ENCODE data around the gene FYN.
"Not testable (repeated sequence)": the region's sequence is repeated elsewhere in the genome, so short reads cannot be mapped to it uniquely, and the experiment has no call there.

FYN gene

DNA sequence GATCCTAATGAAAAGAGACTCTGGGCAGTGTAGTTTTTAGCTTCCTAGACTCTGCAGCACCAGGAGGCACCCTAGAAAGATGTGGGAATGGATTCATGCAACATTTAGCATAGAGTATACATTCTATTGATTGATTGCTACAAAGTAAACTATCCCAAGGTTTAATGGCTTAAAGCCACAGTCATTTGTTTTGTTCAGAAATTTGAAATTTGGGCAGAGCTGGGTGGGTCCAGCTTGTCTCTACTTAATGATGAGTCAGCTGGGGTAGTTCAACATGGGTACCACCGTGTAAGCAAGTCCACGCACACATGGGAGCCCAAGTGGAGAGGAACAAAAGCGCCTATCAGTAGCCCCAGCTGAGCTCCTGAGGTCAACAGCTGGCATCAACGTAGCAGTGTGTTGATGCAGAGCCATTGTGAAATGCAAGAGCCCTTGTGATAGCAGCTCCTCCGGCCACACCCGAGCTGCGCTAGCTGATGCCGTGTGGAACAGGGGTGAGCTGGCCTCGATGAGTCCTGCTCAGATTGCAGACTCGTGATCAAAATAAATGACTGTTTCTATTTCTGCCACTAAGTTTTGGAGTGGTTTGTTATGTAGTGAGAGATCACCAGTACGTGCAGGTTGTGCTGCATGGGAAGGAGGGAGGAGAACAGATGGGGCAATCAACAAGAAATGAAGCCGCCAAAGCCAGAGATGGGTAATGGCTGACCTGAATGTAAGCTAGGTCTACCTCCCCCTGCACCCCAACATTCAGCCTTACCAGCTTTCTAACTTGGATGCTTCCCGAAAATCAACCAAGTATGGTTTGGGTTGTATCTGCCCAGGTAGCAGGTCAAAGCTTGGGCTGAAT, 221.8 kb downstream of the FYN start:
- DNase-seq = no peak

- DNase-seq = no peak
Measured at GRCh38 chr6:111650049-111650448, 223.2 kb downstream of the FYN start.

DNA sequence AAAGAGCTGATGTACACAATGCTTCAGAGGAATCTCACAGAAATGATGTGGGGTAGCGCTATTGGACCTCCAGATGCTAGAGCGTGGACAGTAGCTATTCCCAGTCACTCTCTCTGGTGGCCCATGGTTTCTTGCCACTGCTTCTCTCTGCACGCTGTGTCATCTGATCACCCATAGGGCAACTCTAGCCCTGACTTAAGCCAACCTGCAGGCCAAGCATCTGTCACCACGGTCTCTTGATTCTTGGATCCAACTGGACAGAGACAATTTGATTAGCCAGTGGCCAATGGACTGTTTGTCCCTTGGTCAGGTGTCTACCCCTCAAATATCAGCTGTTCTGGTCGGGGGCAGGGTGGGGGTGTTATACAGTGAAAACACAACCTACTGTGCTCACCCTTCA, 225.2 kb downstream of the FYN start:
- no peak for DNase-seq

GRCh38 chr6:111646942-111647341, 226.3 kb downstream of the FYN start:
- no peak for DNase-seq

GRCh38 chr6:111646034-111646433, 227.2 kb downstream of the FYN start:
- no peak for DNase-seq

DNA sequence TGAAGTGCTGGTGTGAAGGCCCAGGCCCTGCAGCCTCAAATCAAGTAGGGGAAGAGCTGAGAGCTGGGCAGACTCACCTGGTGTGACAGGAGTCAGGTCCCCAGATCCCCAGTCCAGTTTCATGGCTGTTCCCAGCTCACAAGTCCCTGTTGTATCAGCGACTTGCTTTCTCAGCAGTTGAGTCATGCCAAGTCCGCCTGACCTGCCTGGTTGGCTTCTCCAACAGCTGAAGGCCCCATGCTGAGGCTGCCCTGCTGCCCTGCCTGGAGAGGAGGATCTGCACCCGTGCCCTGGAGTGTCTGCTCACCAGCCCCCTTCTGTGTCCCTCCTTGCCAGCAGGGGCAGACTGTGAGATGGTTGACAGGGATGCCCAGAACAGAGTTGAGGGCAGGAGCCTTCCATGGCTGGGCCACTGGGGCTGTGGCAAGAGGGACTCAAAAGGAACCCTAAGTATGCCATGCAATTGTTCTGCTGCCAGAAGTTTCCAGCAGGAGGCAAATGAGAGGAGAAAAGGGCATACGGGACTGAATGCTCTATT, 228.3 kb downstream of the FYN start:
- DNase-seq = no peak

DNA sequence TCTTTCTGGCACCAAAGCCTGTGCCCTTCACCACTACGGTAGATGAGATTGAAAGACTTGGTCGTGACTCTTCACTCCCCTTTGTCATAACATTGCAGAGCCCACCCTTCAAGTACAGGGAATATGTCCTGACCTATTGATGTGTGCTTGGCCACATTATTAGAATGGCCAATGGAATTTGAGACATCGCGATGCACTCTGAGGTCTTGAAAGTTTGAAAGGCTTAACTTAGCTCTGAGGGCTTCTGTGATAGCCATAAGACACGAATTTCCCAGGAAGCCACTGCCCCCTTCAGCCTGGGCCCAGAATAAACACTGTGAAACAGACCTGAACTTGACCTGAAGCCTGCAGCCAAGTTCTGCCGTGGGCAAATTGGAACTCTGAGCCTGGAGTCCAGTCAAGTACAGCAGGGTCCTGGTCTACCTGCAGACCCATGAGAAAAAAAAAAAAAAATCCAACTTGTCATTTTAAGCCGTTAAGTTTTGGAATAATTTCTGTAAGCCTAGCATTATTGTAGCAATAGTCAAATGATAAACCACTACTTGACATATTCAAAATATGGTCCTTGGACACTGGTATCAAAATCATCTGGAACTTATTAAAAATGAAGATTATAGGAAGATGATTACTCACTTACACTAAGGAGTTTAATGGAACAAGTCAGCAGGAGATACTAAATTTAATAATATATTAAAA, 230.6 kb downstream of the FYN start:
- peak; percentile 59 for DNase-seq

DNA sequence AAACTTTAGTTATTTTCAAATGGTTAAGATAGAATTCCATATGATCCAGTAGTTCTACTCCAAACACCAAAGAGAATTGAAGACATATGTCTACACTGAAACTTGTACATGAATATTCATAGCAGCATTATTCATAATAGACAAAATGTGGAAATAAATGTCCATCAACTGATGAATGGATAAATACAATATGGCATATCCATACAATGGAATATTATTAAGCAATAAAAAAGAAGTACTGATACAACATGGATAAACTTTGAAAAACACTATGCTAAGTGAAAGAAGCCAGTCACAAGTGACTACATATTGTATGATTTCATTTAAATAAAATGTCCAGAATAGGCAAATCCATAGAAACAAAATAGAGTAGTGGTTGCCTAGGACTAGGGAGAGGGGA, 234.0 kb downstream of the FYN start:
- DNase-seq = no peak

- not testable (repeated sequence) for DNase-seq
Measured at GRCh38 chr6:111634981-111635380, 238.3 kb downstream of the FYN start.

DNA sequence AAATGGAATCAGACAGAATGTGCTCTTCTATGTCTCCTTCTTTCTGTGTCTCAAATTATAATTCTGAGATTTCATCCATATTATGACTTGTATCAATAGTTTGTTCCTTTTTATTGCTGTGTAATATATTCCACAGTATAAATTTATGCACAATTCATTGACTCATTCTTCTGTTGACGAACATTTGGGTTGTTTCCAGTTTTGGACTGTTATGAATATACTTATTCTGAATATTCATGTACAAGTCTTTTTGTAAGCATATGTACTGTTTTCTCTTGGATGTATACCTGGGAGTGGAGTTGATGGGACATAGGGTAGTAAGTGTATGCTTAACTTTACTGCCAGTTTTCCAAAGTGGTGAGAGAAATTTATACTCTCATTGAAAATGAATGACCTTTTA, 239.4 kb downstream of the FYN start:
- no peak for DNase-seq

DNA sequence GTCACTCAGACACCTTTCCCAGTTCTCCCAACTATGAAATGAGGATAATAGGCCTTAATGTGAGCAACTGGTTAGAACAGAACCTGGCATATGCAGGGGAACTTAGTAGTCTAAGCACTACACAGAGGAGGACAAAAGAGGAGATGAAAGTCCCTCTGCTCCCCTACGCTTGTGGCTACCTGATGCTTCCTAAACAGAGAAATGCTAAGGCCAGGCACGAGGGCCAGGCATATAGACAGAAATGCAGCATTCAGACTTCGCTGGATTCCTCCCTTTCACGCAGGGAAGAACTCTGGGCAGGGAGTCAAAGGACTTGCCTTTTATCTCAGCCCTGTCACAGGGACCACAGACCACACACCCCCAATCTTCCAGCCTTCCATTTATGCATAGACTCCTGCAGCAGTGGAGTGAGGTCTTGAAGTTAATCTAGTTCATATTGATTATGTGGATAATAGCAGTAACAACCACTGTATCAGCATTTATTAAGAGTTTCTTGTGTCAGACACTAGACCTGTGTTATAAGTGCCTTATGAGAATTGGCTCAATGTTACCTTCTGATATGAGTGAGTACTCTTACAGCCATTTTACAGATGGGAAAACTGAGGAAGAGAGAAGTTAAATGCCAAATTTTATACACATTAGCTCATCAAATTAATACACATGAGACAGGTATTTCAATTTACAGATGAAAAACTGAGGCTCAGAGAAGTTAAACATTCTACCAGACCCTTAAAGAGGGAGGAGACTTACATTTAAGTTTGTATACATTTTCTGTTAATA, 240.6 kb downstream of the FYN start:
- no peak for DNase-seq

DNA sequence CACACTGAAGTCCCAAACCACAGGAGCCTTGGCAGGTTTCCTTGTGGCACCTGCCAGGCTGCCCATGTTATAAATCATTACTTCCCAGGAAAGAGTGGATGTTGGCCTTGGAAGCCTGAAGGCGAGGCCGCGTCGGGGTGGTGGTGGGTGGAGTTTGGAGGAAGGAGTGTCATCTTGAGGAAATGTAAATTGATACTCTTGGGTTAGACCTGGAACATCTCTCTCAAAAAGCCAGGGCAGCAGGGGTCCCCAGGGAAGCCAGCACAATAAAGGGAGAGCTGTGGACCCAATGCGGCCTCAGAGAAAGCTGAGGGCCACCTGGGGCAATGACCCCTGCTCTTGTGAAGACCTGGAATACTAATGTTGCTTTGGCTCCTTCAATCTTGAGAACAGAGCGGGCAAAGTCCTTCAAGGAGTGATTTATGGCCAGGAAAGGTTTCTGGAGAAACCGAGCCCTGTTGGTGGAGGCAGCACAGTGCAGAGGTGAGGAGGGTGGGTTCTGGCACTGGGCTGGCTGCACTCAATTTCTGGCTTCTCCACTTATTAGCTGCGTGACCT, 241.3 kb downstream of the FYN start:
- no peak for DNase-seq

- no peak for DNase-seq
Measured at GRCh38 chr6:111631018-111631417, 242.2 kb downstream of the FYN start.

- DNase-seq = no peak
Measured at GRCh38 chr6:111628142-111628850, 245.0 kb downstream of the FYN start.

DNA sequence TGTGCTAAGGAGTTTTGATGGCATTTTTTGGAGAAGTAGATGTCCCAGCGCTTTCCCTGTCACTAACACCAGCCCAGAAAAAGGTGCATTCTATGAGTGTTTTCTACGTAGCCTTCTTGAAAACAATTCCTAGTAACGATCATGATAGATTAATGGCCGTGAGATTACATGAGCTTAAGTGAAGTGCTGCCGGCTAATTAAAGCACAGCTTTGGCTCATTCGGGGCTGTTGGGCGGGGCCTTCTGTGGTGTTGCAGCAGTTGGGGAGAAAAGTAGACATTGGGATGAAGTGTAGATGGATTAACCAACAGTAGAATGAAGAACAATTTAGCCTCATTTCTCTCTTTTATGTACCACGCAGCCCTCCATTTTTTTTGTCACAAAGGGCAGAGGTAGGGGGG, 246.8 kb downstream of the FYN start:
- no peak for DNase-seq

- no peak for DNase-seq
Measured at GRCh38 chr6:111625461-111626391, 247.5 kb downstream of the FYN start.

GRCh38 chr6:111625099-111625416, 248.2 kb downstream of the FYN start:
- no peak for DNase-seq

DNA sequence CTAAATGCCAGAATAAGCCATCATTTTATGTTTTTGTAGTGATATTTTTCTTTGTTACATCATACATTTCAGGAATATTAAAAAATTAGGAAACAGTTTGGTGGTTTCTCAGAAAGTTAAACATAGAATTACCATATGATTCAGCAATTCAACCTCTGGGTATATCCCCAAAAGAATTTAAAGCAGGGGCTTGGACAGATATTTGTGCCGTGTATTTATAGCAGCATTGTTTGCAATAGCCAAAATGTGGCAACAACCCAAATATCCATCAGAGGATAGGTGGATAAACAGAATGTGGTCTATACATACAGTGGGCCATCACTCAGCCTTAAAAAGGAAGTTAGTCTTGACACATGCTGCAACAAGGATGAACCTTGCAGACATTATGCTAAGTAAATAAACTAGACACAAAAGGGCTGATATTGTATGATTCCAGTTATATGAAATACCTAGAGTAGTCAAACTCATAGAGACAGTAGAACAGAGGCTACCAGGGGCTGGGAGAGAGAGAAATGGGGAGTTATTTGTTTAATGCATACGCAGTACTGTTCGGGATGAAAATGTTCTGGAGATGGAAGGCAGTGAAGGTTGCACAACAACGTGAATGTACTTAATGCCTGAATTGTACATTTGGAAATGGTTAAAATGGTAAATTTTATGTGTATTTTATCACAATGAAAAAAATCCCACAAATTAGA, 248.7 kb downstream of the FYN start:
- no peak for DNase-seq

GRCh38 chr6:111623046-111623718, 250.1 kb downstream of the FYN start:
- no peak for DNase-seq

DNA sequence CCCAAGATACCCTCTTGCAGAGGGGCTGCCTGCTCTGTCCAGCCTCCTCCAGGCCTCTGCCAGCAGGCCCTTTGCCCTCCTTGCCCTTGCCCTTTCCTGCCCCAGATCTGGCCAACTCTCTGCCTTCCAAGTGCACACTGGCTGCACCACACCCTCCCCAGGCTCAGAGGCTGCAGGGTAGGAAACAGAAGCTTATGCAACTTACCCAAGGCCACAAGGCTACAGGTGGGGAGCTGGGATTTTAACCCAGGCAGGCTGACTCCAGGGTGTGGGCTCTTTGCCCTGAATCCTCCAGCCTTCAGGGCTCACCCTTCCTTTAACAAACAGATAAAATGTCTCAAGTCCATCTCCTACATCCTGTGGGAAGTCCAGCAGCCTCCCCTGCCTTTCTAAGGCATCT, 253.1 kb downstream of the FYN start:
- no peak for DNase-seq

All from activated CD4-positive, alpha-beta T cell treated with anti-CD3 and anti-CD28 coated beads, Interleukin-2, Interleukin-6, amounts not matched to agents 100 ng/mL and 50 ng/mL, durations not matched to agents 16 hours and 8 hours (primary cell).